ENCODE measurements around the gene FXYD4. TPM values are rescaled to one million over a fixed set of nuclear protein-coding genes. Genes with fewer than 3 reads are reported as not detected.

The FXYD4 gene
- total RNA-seq, 1 experiment from 2014 or later = not detected

- Mint-ChIP-seq H3K9me3 (no peaks in the 10 kb centered on the region), H3K27me3 (ENCODE audit: low read depth) (no peaks in the 10 kb centered on the region; the same call in 1 of the 2 replicates), H3K27ac (peak overlapping the region; percentile 96), H3K36me3 (peaks cover 5% of the 10 kb centered on the region), H3K4me1 (peaks cover 82% of the 10 kb centered on the region), H3K4me3 (peak overlapping the region; percentile 49)
- ATAC-seq (no peak), DNase-seq (ENCODE audit: low spot score) (no peak)
- no peak for TF ChIP-seq NFYB (CRISPR knock-in tag; conservative IDR thresholded peaks at IDR 0.05; ENCODE audit: low read depth)
- no peak for TF ChIP-seq PRRX2 (CRISPR knock-in tag; IDR thresholded peaks at IDR 0.05)
- TF ChIP-seq FOXP4 (CRISPR knock-in tag; IDR thresholded peaks at IDR 0.05) = no peak
- no peak for TF ChIP-seq ZNF317 (CRISPR knock-in tag; IDR thresholded peaks at IDR 0.05; ENCODE audit: borderline replicate concordance, low read depth)
- TF ChIP-seq ATF3 (CRISPR knock-in tag; conservative IDR thresholded peaks at IDR 0.05) = no peak
- TF ChIP-seq ZMAT4 (CRISPR knock-in tag; IDR thresholded peaks at IDR 0.05) = no peak
- TF ChIP-seq GABPB1 (CRISPR knock-in tag; IDR thresholded peaks at IDR 0.05) = no peak
- TF ChIP-seq JUN (CRISPR knock-in tag; IDR thresholded peaks at IDR 0.05) = no peak
- CTCF ChIA-PET = interaction anchor here (0.7 to 1.5 kb wide), 3 partner anchors 12 to 200 kb away, joined by 3 to 4 read pairs (median 4); no protein-coding TSS in a partner anchor
- POLR2A ChIA-PET = no interaction called here
Measured at GRCh38 chr10:43402176-43402575, 30.7 kb downstream of the FXYD4 start.

- H3K4me1 Mint-ChIP-seq = peaks cover 74% of the 10 kb centered on the region
- H3K36me3 Mint-ChIP-seq = peaks cover 5% of the 10 kb centered on the region
- ATAC-seq = no peak
- POLR2A ChIA-PET = no interaction called here
- CTCF ChIA-PET = interaction anchor here (1.1 kb wide), 1 partner anchor 60 kb away, joined by 3 read pairs; no protein-coding TSS in a partner anchor
- H3K9me3 Mint-ChIP-seq = no peaks in the 10 kb centered on the region
- TF ChIP-seq JAZF1 (CRISPR knock-in tag; IDR thresholded peaks at IDR 0.05) (no peak), NR3C1 (CRISPR knock-in tag; conservative IDR thresholded peaks at IDR 0.05; ENCODE audit: low read depth) (no peak), ZNF281 (CRISPR knock-in tag; IDR thresholded peaks at IDR 0.05) (no peak), ZNF121 (CRISPR knock-in tag; IDR thresholded peaks at IDR 0.05) (peak; percentile 80), SP1 (CRISPR knock-in tag; conservative IDR thresholded peaks at IDR 0.05) (no peak), ZNF219 (CRISPR knock-in tag; IDR thresholded peaks at IDR 0.05; ENCODE audit: borderline replicate concordance) (no peak), IRF1 (CRISPR knock-in tag; IDR thresholded peaks at IDR 0.05) (no peak)
- DNase-seq (ENCODE audit: low spot score) = no peak
- no peaks in the 10 kb centered on the region; the same call in 1 of the 2 replicates for H3K27me3 Mint-ChIP-seq (ENCODE audit: low read depth)
- peak overlapping the region; percentile 88 for H3K27ac Mint-ChIP-seq
- peak overlapping the region; percentile 12; the same call in 1 of the 2 replicates for H3K4me3 Mint-ChIP-seq
Measured at GRCh38 chr10:43402880-43403452, 31.5 kb downstream of the FXYD4 start.

All from WTC11 (cell line).